NCI-H1436 treated with DMSO at 0.1 percent for 48 hours (cell line): ENCODE data around the gene ARHGEF38.

Source experiments
- DNase-seq: peaks from one replicate; lab custom pipeline; 2025; lab: John Stamatoyannopoulos, UW

ARHGEF38 gene

DNA sequence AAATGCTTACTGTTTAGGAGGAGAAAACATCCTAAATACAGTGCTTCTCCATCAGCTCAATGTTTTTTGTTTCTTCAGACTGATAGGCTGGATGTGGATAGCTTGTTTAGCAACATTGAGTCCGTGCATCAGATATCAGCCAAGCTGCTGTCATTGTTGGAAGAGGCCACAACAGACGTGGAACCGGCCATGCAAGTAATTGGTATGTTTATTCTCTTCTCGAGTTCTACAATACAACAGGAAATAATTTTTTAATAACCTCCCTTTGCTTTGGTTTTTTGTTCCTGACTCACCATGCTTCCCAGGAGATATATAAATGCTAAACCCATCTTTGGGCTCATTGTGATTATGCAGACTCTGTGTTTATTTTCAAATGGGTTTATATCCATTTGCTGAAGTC is 60.9 kb downstream of the ARHGEF38 start:
- DNase-seq = peak; percentile 72

DNA sequence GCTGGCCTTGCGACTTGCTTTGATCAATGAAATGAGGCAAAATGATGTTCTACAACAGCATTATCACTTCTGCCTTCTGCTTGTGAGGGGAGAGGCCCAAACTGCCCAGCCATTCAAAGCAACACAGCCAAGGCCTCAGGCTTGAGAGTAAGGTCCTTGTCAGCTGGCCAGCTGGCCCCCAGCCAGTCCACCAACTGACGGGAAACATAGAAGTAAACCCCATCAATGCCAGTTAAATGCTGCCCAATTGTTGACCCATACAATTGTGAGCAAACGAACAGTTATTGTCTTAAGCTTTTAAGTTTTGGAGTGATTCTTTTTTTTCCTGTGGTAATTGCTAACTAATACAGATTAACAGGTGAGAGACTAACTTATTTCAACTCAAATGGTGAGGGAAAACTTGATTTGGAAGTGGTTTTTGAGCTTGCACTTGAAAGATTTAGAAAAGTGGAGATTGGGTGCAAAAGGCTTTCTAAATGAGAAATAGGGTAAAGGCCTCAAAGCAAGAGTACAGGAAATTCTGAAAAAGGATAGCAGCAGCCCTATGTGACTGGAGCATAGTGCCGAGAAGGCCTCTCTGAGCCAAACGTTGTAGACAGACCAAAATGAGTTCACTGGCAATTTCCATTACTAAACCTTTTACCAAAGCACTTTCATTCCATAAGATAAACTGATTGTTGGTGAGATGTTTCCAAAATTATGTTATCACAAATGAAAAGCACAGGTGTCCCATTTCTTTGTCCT is 66.9 kb downstream of the ARHGEF38 start:
- DNase-seq = no peak

- DNase-seq = no peak
Measured at GRCh38 chr4:105620640-105621323, 68.4 kb downstream of the ARHGEF38 start.

- DNase-seq = no peak
Measured at GRCh38 chr4:105622269-105622668, 69.8 kb downstream of the ARHGEF38 start.

- DNase-seq = no peak
Measured at GRCh38 chr4:105623099-105623498, 70.7 kb downstream of the ARHGEF38 start.

DNA sequence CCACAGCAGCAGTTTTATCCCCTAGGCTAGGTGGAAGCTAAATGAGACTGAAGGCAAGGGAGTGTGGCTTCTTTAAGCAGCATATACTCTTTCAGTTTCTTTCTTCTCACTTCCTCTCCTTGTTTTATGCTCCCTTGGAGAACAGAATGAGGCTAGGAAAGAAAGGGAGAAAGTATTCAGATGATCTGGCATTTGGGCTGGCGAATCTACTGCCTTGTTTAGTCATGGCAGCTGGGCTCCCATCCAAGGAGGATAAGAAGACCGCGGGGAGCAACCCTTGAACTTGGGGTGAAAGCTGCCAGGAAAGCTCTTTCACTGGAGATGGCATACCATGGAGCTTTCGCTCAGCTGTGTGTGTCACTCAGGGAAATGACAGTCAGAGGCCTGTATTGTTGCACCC is 72.1 kb downstream of the ARHGEF38 start:
- no peak for DNase-seq

- no peak for DNase-seq
Measured at GRCh38 chr4:105625214-105625613, 72.8 kb downstream of the ARHGEF38 start.

DNA sequence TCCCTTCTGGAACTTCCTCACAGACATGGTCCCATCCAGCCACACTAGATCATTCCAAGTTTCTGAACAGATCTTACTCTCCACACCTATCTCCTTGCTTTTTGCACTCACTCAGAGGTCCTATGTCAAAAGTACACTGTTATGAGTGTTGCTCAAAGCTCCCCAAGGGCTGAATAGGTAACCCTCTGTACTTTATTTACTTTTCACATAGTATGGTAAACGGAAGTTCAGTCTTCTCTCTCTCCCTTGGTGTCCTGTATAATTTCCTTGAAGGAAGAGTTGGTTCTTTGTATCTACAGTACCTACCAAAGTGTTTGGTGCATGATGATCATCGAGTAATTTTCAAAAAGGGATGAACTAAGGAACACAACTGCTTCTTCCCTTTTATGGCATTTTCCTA is 74.4 kb downstream of the ARHGEF38 start:
- DNase-seq = no peak

- no peak for DNase-seq
Measured at GRCh38 chr4:105627620-105628019, 75.2 kb downstream of the ARHGEF38 start.

DNA sequence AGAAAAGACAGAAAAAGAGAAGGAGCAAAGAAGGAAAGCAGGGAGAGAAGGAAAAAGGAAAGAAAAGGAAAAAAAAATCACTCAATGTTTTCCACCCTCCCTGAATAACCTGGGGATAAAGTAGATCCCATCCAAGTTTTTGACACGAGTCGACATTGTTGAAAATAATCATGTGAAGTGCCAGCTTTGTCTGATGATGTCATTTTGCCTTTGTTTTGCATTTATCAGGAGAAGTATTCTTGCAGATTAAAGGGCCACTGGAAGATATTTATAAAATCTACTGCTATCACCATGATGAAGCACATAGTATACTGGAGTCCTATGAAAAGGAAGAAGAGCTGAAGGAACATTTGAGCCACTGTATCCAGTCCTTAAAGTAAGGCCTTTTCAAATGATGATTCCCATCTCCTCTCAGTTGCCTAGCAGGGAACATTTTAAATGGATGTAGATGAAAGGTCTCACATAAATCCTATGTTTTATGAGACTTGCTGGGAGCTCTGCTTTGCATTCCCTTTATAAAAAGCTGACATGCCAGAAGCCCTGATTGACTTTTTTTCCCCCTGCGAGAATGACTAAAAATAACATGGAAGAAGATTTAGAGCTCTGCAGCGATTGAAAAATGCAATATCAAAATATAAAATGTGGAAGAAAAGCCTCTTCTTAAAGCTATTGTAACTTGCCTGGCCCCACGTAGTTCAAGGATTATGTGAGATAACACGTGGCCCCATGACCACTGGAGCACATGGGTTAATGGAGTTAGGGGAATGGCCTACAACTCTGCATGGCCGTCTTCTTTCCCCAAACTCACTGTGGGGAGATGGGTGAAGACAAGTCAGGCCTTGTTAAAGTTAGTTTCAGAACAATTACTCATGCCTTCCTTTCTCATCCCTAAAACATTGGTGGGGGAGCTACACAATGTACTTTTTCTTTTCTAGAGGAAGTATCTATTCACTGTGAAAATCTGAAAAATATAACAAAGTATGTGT is 78.5 kb downstream of the ARHGEF38 start:
- no peak for DNase-seq

- no peak for DNase-seq
Measured at GRCh38 chr4:105631818-105632400, 79.5 kb downstream of the ARHGEF38 start.

- DNase-seq = no peak
Measured at GRCh38 chr4:105632599-105632998, 80.2 kb downstream of the ARHGEF38 start.

- DNase-seq = no peak
Measured at GRCh38 chr4:105633241-105633640, 80.8 kb downstream of the ARHGEF38 start.

DNA sequence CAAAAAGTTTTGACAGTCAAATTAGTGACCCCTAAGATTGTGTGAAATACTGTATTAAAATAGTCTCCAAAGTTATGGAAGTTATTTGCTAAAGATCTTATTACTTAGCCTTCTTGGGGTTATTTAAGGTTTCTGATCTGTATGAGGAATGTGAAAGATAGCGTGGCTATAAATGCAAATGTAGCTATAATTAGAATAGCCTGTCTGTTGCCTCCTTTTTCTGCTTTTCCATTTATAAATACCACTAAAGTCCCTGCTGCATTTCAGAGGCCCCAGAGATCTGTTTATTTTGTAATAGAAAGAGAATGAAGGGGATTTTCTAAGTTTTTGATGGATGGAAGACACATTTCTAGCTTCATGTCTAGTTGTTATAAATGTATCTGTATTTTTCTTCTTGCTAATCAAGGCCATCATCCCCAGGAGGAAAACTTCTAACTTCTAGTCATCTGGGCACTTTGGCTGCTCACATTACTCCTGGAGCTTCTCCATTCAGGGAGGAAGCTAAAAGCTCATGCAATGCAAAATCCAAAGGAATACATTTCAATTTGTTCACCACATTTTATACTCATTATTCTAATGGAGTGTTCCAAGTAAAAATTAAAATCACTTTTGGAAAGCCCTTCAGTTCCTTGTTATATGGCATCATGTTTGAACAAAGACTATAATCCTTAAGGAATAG is 82.1 kb downstream of the ARHGEF38 start:
- DNase-seq = no peak

DNA sequence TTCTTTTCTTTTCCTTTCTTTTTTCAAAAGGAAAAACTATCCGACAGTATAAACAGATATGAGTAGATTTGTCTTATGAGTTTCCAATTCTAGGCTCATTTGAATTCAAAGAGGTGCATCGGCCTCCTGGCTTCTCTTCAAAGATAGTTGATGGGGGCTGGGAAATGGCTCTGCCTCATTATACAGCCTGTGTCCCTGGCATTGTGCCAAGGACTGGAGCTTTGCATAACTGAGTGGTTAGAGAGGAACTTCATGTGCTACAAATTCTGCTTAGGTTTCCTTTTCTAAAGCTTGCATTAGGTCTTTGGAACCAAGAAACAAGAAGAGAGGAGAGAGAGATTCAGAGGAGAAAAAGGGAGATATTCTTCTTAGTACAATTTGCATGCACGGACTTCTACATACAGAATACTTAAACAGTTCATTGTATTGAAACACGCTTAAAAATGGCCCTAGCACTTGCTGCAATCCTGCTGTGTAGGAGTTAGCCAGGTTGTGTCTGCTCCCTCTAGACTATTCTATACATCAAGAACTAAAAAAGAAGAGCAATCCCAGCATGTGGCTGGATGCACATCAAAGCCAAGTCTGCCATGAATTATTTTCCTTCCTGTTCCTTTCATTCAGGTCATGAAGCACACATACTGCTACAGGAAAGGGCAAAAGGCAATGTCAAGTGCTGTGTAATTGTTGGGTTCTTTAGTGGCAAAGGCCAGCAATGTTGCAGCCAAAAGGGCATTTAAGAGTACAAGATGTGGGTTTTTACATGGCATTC is 85.2 kb downstream of the ARHGEF38 start:
- peak; percentile 2 for DNase-seq

- DNase-seq = no peak
Measured at GRCh38 chr4:105641845-105642244, 89.4 kb downstream of the ARHGEF38 start.

GRCh38 chr4:105644257-105644656 is 91.8 kb downstream of the ARHGEF38 start:
- DNase-seq = no peak

DNA sequence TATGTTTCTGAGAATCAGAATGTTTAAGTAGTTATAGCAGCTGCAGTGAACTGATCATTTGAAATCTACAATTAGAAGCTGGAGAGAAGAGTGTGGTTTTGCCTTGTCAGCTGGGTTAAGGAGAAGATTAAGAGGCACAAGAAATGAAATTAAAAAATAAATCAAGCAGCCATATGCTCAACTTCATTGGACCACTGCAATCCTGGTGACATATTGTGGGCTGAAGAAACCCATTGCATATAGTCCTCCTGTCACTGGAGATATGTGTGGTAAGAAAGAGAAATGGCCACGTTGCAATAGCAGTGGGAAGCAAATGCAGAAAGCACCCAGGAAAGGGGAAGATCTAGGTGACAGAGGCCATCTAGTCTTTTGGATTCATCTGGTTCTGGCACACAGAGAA is 93.0 kb downstream of the ARHGEF38 start:
- no peak for DNase-seq

DNA sequence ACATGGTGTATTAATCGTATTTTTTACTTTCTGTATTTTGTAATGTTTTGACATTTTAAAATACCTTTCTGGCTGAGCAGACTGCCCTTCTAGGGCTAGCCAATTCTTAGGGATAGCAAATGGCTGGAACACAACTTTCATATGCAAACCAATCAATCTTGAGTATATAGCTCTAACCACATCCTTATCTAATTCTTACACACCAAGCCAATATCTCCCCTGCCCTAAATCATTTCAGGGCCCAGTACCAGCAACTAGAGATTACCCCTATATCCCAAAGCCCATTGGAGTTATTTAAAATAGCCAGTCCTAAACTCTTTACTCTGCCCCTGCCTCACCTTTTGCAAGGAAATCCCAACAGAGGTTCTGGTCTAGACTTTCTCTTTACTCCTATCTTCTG is 97.8 kb downstream of the ARHGEF38 start:
- no peak for DNase-seq

DNA sequence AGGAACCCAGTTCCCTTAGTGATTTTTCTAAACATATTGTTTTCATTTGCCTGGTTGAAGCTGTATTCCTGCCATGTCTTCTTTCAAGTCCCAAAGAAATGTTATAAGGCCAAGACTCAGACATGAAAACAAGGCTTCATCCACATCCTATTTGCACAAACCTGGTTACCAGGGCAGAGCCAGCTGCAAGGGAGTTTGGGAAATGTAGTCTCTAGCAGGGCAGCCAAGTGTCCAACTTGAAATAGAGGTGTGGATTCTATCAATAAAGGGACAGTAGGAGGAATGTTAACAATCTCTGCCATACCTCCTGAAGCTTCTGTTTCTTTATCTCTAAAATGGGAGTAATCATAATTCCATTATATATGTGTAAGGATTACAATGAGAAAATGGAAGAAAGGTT is 99.5 kb downstream of the ARHGEF38 start:
- DNase-seq = no peak
